Stimulated activated CD8-positive, alpha-beta memory T cell treated with anti-CD3 and anti-CD28 coated beads, Interleukin-15, amount 100 ng/mL, for 48 hours (primary cell): ENCODE data around the gene ZER1.
A peak's percentile ranks its signal among the peaks of the same experiment; 100 is the strongest.
"Not testable (repeated sequence)": the region's sequence is repeated elsewhere in the genome, so short reads cannot be mapped to it uniquely, and the experiment has no call there.

Experiments
- DNase-seq, 2 donors: peaks; one replicate each; pipeline ENCODE4 v3.0.0-alpha.2; 2020; ENCODE audit warnings: low read depth in 2 of 2

The ZER1 gene

GRCh38 chr9:128771745-128772519 is at the start of gene ZER1:
Gene ZER1 (minus strand): TSS chr9:128771927. CDS start chr9:128755565, 16,362 bp downstream.
- peak; percentile 87 to 91 for DNase-seq

- DNase-seq, result no peak
These were observed 49.2 kb upstream of the ZER1 start for GRCh38 chr9:128820665-128821583.

GRCh38 chr9:128819716-128820664 is 48.3 kb upstream of the ZER1 start:
- no peak for DNase-seq

GRCh38 chr9:128818839-128819715 is 47.4 kb upstream of the ZER1 start:
- DNase-seq, result no peak

- DNase-seq, result peak; percentile 98
These were observed 46.5 kb upstream of the ZER1 start, which contains the start of gene ENDOG for GRCh38 chr9:128818099-128818838. Gene ENDOG (plus strand): TSS chr9:128818500. CDS start chr9:128818685, 185 bp downstream.

- DNase-seq, result no peak
These were observed 39.1 kb upstream of the ZER1 start for GRCh38 chr9:128810873-128811272.

- DNase-seq, result no peak
These were observed 38.1 kb upstream of the ZER1 start for GRCh38 chr9:128809831-128810230.

GRCh38 chr9:128809036-128809599 is 37.4 kb upstream of the ZER1 start:
- DNase-seq, result no peak

GRCh38 chr9:128808543-128808942 is 36.8 kb upstream of the ZER1 start:
- DNase-seq, result no peak

- DNase-seq, result no peak
These were observed 36.1 kb upstream of the ZER1 start for GRCh38 chr9:128807827-128808226.

GRCh38 chr9:128805661-128806060 is 33.9 kb upstream of the ZER1 start:
- DNase-seq, result no peak

GRCh38 chr9:128802482-128802881 is 30.8 kb upstream of the ZER1 start:
- DNase-seq, result no peak

- DNase-seq, result no peak
These were observed 28.3 kb upstream of the ZER1 start for GRCh38 chr9:128800061-128800460.

- DNase-seq, result no peak
These were observed 27.2 kb upstream of the ZER1 start for GRCh38 chr9:128798896-128799295.

- not testable (repeated sequence) for DNase-seq
These were observed 23.2 kb upstream of the ZER1 start for GRCh38 chr9:128794961-128795360.

GRCh38 chr9:128792978-128793686 is 21.4 kb upstream of the ZER1 start:
- no peak for DNase-seq

- DNase-seq, result no peak
These were observed 20.4 kb upstream of the ZER1 start for GRCh38 chr9:128792134-128792533.

GRCh38 chr9:128790536-128790935 is 18.8 kb upstream of the ZER1 start:
- no peak for DNase-seq

GRCh38 chr9:128788445-128788844 is 16.7 kb upstream of the ZER1 start:
- DNase-seq, result no peak
